Lung (tissue), 12 donors: ENCODE data around the gene PPP1R7. TPM values are rescaled to one million over a fixed set of nuclear protein-coding genes. Genes with fewer than 3 reads are reported as not detected.

ENCODE experiments used
- ATAC-seq: fragments of 200-7000 bp; cut with Tn5 transposase; one replicate; pipeline ENCODE4 v1.9.1; 2020; ENCODE audit warnings: moderate number of reproducible peaks; ENCODE audit not compliant: insufficient read depth, low FRiP score
- DNase-seq, 3 donors: peaks; one replicate each; pipeline ENCODE4 v3.0.0-alpha.2; 2013 to 2017
- H3K27ac ChIP-seq, 2 donors: one replicate each; pipeline ENCODE4 v1.5.1; 2013; ENCODE audit warnings: mild to moderate bottlenecking in 2 of 2, moderate library complexity in 2 of 2, control low read depth in 1 of 2, inconsistent platforms in 1 of 2, low read depth in 1 of 2, low read length in 1 of 2
- H3K27me3 ChIP-seq, 3 donors: one replicate each; pipeline ENCODE4 v1.5.1; 2013; ENCODE audit warnings: low read length in 2 of 3; ENCODE audit not compliant: control insufficient read depth in 3 of 3, insufficient read depth in 3 of 3
- H3K36me3 ChIP-seq, 4 donors: one replicate each; pipeline ENCODE4 v1.5.1; 2013; ENCODE audit warnings: low read length in 4 of 4, mild to moderate bottlenecking in 1 of 4, moderate library complexity in 1 of 4; ENCODE audit not compliant: control insufficient read depth in 4 of 4, insufficient read depth in 4 of 4
- H3K4me1 ChIP-seq, 5 donors: one replicate each; pipeline ENCODE4 v1.5.1; 2013; ENCODE audit warnings: low read length in 5 of 5, mild to moderate bottlenecking in 2 of 5, moderate library complexity in 1 of 5; ENCODE audit not compliant: control insufficient read depth in 5 of 5, insufficient read depth in 5 of 5
- H3K4me3 ChIP-seq: one replicate; pipeline ENCODE4 v1.5.1; 2013; ENCODE audit warnings: mild to moderate bottlenecking, control low read depth, moderate library complexity
- H3K9ac ChIP-seq, 2 donors: one replicate each; pipeline ENCODE4 v1.5.1; 2013; ENCODE audit warnings: low read length in 2 of 2, control low read depth in 1 of 2; ENCODE audit not compliant: insufficient read depth in 1 of 2
- H3K9me3 ChIP-seq, 4 donors: one replicate each; pipeline ENCODE4 v1.5.1; 2013; ENCODE audit warnings: low read length in 3 of 4, mild to moderate bottlenecking in 1 of 4, moderate library complexity in 1 of 4; ENCODE audit not compliant: control insufficient read depth in 4 of 4, insufficient read depth in 3 of 4
- WGBS, 2 donors: extraction: QIAGEN DNeasy Blood & Tissue Kit; methylation state at CpG; one replicate each; pipeline ENCODE4 v1.1.7; 2013; 5-methylcytosine and 5-hydroxymethylcytosine counted together
- polyA plus RNA-seq, 2 donors: library from polyadenylated mRNA; stranded (reverse); fragments of 200-250 nt; gene quantifications; one replicate each; pipeline ENCODE4 v1.2.1, GENCODE V29; 2013
- total RNA-seq, 2 donors: library from RNA; depleted of rRNA in 1 of 2; stranded (reverse); fragments of >200 nt in 1 of 2; gene quantifications; one replicate each; pipeline ENCODE4 v1.2.1, GENCODE V29; 2014 to 2021
- TF ChIP-seq, protein P1 (sequence below): IDR thresholded peaks from 2 replicates; pipeline ENCODE4 v1.5.1; 2012; ENCODE audit warnings: mild to moderate bottlenecking; ENCODE audit errors: control extremely low read depth, extremely low read depth
- donor health status: control.
- donor health status: control.
- donor health status: Bipolar disorder and iron deficiency.
- donor health status: healthy.
- donor health status: DM: yes; HTN: yes; CAD: no.

PPP1R7 gene
- total and polyA plus RNA-seq, 4 donors = 54.6 to 78.1 (median 65.9) TPM

DNA sequence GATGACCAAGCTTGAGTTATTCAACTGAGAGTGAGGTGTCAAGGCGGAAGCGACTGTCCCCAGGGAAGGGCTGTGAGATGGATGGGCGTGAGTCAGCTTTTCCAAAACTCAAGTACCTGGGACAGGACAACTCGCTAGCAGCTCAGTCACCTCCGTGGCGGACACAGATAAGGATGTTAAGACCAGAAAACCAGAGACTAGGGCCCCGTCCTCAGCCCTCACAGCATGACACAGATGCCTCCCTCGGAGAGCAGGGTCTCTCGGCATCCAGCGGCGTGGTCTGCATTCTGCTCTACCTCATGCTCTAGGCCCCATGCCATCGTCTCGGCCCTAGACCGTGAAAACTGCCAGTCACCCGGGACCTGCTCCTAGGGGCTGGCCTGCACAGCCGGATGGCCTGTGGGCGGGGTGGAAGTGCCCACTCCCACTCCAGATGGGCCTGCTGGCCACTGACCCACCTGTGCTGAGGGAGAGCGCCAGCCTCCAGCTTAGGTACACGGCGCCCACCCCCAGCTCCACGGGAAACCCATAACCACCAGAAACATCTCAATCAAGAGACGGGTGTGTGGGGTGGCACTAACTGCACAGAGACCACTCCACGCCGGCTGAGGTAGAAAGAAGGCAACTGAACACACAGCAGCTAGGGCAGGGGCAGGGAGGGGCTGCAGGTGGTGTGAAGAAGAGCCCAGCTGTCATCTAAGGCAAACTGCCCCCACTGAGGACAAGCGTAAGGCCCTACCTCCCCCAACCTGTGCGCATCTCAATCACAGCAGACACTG, 78.0 kb downstream of the PPP1R7 start:
- ATAC-seq = no peak

GRCh38 chr2:241228860-241229516, 78.7 kb downstream of the PPP1R7 start:
- H3K27ac ChIP-seq = no peak overlapping the region
- no peaks in the 10 kb centered on the region for H3K27me3 ChIP-seq
- H3K9me3 ChIP-seq = no peaks in the 10 kb centered on the region
- DNase-seq (no peak), ATAC-seq (no peak)
- peaks cover 0 to 9% (median 3%) of the 10 kb centered on the region in 5 donors for H3K4me1 ChIP-seq
- TF ChIP-seq, protein P1, sequence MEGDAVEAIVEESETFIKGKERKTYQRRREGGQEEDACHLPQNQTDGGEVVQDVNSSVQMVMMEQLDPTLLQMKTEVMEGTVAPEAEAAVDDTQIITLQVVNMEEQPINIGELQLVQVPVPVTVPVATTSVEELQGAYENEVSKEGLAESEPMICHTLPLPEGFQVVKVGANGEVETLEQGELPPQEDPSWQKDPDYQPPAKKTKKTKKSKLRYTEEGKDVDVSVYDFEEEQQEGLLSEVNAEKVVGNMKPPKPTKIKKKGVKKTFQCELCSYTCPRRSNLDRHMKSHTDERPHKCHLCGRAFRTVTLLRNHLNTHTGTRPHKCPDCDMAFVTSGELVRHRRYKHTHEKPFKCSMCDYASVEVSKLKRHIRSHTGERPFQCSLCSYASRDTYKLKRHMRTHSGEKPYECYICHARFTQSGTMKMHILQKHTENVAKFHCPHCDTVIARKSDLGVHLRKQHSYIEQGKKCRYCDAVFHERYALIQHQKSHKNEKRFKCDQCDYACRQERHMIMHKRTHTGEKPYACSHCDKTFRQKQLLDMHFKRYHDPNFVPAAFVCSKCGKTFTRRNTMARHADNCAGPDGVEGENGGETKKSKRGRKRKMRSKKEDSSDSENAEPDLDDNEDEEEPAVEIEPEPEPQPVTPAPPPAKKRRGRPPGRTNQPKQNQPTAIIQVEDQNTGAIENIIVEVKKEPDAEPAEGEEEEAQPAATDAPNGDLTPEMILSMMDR = no peak
- peaks cover 24 to 71% (median 44%) of the 10 kb centered on the region in 4 donors for H3K36me3 ChIP-seq
- H3K9ac ChIP-seq = no peak overlapping the region
- WGBS, 2 donors = 76% methylated on average over 20 of the region's 20 CpGs
- H3K4me3 ChIP-seq = no peak overlapping the region

More for the DNA sequence above, 78.0 kb downstream of the PPP1R7 start:
- no peak overlapping the region for H3K27ac ChIP-seq
- TF ChIP-seq, protein P1 = no peak
- H3K9ac ChIP-seq = no peak overlapping the region
- DNase-seq = no peak
- peaks cover 0 to 13% (median 3%) of the 10 kb centered on the region in 5 donors for H3K4me1 ChIP-seq
- no peaks in the 10 kb centered on the region for H3K27me3 ChIP-seq
- H3K4me3 ChIP-seq = no peak overlapping the region
- 94 to 96% methylated on average over 26 of the region's 26 CpGs for WGBS, 2 donors
- peaks cover 21 to 64% (median 39%) of the 10 kb centered on the region in 4 donors for H3K36me3 ChIP-seq
- H3K9me3 ChIP-seq = no peaks in the 10 kb centered on the region

- ATAC-seq (no peak), DNase-seq (no peak)
- no peak overlapping the region for H3K9ac ChIP-seq
- no peak overlapping the region for H3K4me3 ChIP-seq
- 90 to 93% methylated on average over 29 of the region's 29 CpGs for WGBS, 2 donors
- TF ChIP-seq, protein P1 = no peak
- no peaks in the 10 kb centered on the region for H3K9me3 ChIP-seq
- H3K27ac ChIP-seq = no peak overlapping the region
- peaks cover 0 to 1% (median 0%) of the 10 kb centered on the region in 5 donors for H3K4me1 ChIP-seq
- H3K36me3 ChIP-seq = peaks cover 24 to 79% (median 49%) of the 10 kb centered on the region in 4 donors
- no peaks in the 10 kb centered on the region for H3K27me3 ChIP-seq
Observed at GRCh38 chr2:241229563-241230401, 79.5 kb downstream of the PPP1R7 start.
